ENCODE results near the gene HNRNPAB.
"Not testable (repeated sequence)": the region's sequence is repeated elsewhere in the genome, so short reads cannot be mapped to it uniquely, and the experiment has no call there.

The HNRNPAB gene

DNA sequence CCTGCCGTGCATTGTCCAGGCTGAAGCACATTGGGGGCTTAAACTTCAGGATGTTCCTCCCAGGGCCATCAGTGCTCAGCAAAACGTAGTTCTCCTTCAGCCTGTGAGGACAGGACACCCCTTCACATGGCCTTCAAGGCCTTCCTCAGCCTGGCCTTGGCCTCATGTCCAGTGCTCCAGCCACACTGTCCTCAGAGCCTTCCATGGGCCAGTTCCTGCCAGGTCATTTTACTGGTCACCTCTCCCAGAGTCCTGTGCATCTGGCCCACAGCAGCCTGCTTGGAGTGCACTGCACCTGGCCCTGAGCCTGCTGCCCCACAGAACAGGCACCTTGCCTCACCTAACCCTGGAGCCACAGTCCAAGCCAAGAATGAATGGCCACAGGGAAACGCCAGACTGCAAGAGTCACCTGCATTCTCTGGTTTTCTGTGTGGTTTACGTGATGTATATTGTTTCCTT, 8.7 kb downstream of the HNRNPAB start:
- DNase-seq: no peak

DNA sequence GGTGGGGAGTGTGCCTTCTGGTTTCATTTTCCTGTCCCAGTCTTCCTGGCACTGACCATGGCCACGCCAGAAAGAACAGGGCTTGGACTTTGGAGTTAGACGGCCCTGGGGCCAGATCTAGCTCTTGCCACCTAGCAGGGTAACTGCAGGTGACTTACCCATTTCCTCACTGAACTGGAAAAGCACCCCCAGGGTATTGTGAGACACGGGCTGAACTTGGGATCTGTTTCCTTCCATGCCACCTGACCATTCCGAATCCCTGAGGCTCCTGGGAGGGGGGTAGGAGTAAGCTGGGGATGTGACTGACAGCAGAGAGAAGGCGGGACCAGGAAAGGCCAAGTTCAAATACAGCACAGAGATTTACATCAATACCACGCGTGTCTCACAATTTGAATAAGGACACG, 9.4 kb downstream of the HNRNPAB start:
- no peak for DNase-seq

- no peak for DNase-seq
These were observed 9.9 kb downstream of the HNRNPAB start for GRCh38 chr5:178214160-178214803.

GRCh38 chr5:178215280-178216002, 11.1 kb downstream of the HNRNPAB start:
- DNase-seq: no peak

DNA sequence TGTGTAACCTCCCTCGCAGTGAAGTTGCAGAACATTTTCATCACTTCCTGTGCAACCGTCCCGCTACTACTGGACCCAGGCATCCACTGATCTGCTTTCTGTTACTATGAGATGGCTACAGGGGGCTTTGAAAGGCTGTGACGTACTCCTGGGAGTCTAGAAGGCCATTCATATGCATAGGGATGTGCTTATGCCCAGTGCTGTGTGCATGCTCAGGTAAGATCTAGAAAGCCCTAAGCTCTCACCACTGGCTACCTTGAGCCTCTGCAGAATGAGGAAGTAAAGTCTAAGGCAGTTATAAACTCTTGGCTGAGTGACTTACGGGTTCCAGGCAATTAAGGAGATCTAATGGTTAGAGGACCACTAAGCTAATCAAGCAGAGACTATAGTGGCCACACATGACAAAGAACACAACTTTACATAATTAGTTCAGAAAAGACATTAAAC, 11.8 kb downstream of the HNRNPAB start:
- DNase-seq: no peak

DNA sequence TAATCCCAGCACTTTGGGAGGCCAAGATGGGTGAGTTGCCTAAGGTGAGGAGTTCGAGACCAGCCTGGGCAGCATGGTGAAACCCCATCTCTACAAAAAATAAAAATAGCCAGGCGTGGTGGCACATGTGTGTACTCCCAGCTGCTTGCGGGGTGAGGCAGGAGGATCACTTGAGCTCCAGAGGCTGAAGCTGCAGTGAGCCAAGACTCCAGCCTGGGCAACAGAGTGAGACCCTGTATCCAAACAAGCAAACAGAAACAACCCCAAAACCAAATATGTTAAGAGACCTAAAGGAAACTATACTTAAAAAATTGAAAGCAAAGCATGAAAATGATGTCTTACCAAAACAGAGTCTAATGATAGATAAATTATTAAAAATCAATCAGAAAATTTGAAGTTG, 12.4 kb downstream of the HNRNPAB start:
- no peak for DNase-seq

GRCh38 chr5:178218237-178218776, 14.0 kb downstream of the HNRNPAB start:
- no peak for DNase-seq

- no peak for DNase-seq
These were observed 14.5 kb downstream of the HNRNPAB start for GRCh38 chr5:178218827-178219226.

GRCh38 chr5:178221282-178221681, 16.9 kb downstream of the HNRNPAB start:
- no peak for DNase-seq

DNA sequence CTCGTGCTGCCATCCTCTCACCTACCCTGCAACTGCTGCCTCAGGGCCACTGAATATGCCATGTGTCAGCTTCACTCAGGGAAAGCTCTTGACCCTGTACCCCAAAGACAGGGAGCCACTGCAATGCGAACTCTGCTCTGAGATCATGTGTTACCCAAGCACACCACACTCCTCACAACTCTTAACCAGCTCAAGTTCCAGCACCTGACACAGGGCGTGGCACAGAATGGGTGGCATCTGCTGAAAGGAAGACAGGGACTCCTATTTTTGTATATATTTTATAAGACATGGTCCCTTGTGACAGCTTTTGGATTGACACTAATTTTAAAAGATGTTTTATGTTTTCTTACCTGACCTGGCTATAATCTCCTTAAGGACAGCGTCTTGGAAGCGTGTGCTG, 17.5 kb downstream of the HNRNPAB start:
- no peak for DNase-seq

DNA sequence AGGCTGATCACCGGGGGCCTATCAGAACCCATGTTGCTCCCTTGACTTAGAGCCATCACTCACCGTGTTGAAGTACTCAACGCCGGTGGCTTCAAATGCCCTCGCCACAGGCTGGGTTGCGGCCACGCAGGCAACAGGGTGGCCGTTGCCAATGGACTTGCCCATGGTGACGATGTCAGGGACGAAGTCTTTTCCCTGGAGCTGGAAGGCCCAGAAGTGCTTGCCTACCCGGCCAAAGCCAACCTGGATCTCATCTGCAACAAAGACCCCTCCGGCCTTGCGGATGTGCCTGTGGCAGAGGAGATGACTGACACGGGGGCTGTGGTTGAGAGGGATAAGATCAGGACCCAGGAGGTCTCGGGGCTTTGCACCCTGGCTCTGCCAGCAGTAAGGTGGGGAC, 18.0 kb downstream of the HNRNPAB start:
- no peak for DNase-seq

DNA sequence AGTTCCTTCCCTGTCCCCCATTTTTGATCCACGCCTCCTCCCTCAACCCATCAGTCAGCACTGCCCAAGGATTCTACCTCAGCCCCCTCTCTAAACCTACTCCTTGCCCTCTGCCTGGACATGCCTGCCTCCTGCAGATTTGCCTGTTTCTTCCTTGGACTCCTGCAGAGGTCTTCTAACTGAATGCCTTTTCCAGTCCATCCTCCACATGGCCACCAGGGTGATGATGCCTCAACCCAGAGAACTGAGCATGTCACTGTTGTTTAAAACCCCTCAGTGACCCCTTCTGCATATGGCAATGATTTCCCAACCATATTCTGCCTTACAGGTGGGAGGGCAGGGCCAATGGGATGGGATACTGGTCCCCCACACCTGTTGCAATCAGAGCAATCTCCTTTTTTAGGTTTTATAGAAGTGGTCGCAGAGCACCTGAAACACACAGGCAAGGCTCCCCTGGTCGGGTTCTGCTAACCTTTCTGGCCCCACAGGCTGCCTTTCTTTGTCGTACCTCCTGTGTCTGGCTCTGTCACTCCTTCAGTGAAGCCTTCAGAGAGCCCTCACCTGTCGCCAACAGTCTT, 19.0 kb downstream of the HNRNPAB start:
- no peak for DNase-seq

- no peak for DNase-seq
These were observed 19.5 kb downstream of the HNRNPAB start for GRCh38 chr5:178223828-178224335.

- DNase-seq: no peak
These were observed 20.1 kb downstream of the HNRNPAB start for GRCh38 chr5:178224403-178224802.

- no peak for DNase-seq
These were observed 20.8 kb downstream of the HNRNPAB start for GRCh38 chr5:178225174-178225573.

GRCh38 chr5:178227138-178227659, 22.9 kb downstream of the HNRNPAB start:
- DNase-seq: no peak

DNA sequence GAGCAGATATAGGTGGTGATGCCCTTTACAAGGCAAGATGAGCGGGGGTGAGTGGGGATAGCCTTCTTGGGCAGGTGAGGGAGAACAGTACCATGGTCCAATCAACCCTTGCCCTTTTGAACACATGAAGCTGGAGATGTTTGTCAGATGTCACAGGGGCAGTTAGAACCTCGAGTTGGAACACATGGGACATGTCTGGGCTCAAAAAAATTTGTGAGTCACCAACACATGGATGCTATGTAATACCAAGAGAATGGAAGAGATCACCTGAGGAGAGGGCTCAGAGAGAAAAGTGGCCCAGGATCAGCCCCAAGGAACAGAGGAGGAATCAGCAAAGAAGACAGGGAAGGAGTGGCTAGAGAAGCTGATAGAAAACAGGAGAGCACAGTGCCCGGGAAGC, 23.6 kb downstream of the HNRNPAB start:
- DNase-seq: no peak

DNA sequence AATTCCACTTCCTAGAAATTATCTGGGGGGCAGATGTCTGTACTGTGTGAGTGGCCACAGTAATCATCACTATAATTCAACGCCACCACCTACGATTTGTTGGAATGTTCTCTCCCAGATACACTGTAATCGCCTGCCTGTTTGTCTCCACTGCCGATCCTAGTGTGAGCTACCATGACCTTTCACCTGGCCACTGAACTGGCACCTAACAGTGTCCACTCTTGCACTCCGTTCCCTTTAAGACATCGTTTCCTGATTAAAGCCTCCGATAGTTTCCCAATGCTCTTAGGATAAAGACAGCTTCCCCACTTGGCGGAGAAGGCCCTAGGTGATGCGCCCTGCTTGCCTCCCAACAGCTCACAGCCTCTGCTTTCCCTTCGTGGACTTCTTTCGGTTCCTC, 24.3 kb downstream of the HNRNPAB start:
- no peak for DNase-seq

GRCh38 chr5:178229111-178229510, 24.8 kb downstream of the HNRNPAB start:
- DNase-seq: not testable (repeated sequence)

DNA sequence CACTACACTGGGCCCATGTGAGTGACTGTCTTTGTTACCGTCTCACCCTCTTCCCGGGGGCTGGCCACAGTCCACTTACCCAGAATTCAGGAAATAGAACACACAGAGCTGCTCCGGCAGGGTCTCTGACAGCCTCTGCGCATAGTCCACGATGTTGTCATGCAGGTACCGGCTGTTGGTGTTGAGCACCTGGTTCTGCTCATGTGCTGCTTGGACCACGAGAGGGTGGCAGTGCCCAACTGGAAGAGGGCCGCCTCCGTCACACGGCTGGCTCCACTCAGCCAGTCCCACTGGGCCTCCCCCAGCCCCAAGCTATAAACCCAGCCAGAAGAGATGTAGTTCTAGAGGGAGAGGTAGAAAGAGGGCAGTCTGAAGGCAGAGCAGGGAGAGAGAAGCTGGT, 25.5 kb downstream of the HNRNPAB start:
- DNase-seq: no peak

DNA sequence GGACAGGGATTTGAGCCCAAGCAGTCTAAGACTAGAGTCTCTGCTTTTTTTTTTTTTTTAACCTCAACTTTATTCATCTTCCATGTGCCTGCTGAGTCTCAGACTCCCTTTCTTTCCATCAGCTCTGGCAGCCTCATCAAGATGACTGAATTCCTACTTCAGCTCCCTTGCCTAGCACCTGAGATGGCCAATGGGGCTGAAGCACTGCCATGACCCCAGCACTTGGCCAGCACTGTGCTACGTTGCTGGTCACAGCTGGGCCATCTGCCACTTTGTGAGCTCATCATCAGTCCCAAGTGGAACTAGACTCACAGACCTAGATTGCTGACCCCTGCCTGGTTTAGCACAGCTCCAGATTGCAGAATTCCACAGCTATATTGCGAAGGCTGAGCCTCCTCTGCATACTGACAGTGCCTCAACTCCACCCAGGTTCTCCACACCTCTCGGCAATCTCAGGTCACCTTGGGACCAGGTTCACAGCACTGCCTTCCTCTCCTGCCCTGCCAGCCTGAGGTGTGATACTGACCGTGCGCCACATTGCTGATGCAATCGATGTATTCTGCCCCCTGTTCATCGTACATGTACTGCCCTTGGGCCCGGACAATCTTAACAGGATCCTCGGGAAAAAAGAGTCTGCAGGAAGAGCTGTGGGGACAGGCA, 26.7 kb downstream of the HNRNPAB start:
- DNase-seq: no peak

- no peak for DNase-seq
These were observed 27.3 kb downstream of the HNRNPAB start for GRCh38 chr5:178231539-178232123.
